SW480 (cell line): Measurements from ENCODE around the gene LPIN1.

ENCODE experiments used
- DNase-seq: peaks from one replicate; pipeline ENCODE4 v3.0.0-alpha.2; 2016; ENCODE audit warnings: low spot score

The LPIN1 gene

DNA sequence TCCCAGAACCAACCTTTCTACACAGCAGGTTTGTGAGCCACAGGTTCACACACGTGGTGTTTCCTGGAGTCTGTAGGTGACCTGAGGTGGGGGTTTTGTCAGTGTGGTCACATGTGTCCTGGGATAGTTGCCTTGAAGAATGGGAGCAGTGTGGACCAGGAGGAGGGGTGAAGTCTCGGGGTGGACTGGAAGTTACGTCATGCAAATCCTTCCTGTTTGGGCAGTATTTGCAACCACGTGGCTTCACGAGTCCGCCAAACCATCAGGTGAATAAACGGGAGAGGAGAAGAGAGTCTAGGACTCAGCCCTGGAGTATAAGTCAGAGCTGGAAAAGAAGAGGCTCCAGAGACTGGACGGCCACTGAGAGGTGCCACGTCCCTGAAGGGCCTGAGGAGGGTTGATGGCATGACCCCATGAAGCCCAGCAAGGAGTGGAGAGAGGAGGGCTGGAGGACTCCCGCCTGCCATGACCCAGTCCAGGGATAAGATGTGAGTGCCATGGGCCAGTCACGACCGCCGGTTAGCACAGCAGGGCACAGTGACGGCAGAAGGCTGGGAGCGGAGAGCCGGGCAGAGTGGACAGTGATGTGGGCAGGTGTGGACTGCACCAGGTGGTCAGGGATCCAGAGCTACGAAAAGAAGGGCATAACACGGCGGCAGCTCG lies 16.5 kb downstream of the LPIN1 start:
- DNase-seq = no peak

DNA sequence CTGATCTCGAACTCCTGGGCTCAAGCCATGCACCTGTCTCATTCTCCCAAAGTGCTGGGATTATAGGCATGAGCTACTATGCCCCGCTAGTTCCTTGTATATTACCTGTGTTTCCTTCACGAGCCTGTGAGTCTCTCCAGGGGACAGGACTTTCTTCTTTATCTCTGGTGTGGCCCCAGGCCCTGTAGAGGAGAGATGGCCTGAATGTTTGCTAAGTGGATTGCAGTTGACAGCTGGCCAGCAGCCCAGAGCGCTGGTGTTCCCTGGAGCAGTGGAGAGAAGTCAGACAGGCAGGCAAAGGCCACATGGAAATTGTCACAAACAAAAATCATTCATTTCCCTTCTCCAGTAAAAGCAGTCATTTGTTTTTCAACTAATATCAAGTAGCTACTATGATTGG lies 17.9 kb downstream of the LPIN1 start:
- DNase-seq = no peak

DNA sequence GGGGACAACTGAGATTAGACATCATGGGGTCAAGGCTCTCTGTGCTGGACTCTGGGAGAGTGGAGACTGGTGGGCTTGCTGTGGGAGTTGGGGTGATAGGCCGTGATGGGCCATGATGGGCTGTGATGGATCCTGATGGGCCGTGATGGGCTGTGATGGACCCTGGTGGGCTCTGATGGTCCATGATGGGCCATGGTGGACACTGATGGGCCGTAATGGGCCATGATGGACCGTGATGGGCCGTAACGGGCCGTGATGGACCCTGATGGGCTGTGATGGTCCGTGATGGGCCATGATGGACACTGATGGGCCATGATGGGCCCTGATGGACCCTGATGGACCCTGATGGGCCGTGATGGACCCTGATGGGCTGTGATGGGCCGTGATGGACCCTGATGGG lies 18.5 kb downstream of the LPIN1 start:
- DNase-seq = no peak

DNA sequence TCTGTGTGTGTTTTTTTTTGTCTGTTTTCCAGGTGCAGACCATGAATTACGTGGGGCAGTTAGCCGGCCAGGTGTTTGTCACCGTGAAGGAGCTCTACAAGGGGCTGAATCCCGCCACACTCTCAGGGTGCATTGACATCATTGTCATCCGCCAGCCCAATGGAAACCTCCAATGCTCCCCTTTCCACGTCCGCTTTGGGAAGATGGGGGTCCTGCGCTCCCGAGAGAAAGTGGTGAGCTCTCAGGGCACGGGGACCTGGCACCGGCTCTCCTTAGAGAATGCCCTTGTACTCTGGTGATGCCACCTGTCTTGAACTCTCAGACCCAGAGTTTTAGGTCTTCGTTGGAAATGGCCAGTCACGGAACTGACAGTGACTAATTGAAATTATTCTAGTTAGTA lies 19.1 kb downstream of the LPIN1 start:
- no peak for DNase-seq

DNA sequence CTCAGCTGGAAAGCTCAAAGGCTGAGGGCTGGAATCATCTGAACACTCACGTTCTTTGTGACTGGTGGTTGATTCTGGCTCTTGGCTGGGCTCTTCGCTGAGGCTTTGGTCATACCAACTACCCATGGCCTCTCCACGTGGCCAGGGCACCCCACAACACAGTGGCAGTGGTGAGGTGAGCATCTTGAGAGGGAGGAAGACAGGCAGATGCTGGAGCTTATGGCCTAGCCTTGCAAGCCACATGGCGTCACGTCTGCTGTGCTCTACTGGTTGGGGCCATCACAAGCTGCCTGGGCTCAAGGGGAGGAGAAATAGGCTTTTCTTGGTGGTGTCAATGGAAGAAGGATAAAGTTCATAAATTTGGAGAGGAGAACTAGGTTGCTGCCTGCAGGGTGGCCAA lies 19.6 kb downstream of the LPIN1 start:
- no peak for DNase-seq

DNA sequence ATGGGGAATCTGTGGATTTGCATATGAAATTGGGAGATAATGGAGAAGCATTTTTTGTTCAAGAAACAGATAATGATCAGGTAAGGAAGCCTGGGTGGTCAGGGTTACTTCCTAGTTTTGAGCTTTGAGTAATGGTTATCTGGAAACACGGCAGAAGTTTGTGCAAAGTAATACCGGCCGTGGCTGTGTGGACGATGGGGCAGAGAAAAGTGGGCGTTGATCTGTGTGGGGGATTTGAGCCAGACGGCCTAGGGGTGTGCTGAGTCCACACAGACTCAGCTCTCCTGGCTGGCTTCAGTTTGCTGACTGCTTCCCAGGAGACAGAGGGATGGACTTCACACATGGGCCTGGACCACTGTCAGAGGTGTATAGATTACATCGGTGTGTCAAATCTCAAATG lies 21.3 kb downstream of the LPIN1 start:
- no peak for DNase-seq

DNA sequence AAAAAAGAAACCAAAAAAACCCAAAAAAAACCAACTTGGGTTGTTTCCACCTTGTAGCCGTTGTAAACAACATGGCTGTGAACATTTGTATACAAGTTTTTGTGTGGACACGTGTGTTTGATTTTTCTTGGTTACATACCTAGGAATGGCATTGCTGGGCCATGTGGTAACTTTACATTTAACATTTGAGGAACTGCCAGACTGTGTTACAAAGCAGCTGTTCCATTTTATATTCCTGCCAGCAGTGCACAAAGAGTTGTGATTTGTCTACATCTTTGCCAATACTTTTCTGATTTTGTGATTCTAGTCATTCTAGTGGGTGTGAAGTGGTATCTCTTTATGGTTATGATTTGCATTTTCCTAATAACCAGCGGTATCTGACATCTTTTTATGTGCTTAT lies 22.5 kb downstream of the LPIN1 start:
- no peak for DNase-seq

DNA sequence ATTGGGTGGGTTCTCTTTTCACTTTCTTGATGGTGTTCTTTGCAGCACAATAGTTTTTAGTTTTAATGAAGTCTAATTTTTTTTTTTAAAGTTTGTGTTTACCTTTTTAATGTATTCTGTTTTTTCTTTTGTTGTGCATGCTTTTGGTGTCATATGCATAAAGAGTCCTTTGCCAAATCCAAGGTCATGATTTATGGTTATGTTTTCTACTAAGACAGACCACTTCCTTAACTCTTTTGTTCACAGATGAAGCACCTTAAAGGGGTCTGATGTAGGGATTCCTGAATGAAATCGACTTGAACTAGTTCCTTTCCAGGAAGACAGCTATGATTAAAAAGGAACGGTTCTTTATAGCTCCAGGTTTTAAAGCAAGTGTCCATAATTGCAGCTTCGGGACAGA lies 23.1 kb downstream of the LPIN1 start:
- no peak for DNase-seq

DNA sequence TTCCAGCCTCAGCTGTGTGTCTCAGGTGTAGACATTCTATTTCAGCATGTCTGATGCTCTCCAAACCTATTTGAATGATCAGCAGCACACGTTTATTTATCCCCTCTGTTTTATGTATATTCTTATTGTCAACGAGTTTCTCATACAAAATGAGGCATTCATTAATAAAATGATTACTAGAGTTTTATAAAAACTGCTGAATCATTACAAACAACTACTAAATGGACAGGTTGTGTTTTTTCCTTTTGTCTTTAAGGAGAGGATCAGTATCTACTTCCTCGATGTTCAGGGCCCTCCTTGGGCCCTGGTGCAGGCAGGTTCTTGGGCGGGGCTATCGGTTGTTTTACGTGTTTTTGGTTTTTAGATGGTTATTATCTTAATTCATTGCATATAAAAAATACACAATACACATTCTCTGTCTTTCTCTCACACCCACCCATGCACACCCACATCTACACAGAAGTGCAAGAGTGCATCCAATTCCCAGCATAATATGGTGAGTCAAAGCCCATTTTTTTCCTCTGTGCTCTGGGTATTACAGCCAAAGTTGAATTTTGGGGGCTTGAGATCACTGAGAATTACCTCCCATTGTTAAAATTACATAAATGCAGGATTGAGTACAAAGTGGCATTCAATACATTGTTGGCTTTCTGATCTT lies 24.2 kb downstream of the LPIN1 start:
- DNase-seq = no peak

DNA sequence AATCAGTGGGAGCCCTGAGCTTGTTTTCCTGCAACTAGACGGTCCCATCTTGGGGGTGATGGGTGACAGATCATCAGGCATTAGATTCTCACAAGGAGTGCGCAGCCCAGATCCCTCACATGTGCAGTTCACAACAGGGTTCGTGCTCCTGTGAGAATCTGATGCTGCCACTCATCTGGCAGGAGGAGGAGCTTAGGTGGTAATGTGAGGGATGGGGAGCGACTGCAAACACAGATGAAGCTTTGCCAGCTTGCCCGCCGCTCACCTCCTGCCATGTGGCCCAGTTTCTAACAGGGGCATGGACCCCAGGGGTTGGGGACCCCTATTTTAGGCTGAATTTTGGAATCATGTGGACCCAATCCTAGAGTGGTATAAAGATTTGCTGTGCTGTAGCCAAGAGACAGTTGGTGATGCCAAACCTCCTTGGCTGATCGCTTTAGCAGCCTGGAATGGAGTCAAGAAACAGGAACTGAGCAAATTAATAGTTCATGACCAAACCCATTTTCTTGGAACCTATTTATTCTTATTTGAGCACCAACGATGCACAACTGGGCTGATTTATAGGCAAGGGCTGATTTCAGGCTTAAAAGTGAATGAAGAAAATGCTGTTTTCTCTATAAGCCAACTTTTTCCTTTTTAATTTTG lies 25.7 kb downstream of the LPIN1 start:
- no peak for DNase-seq

DNA sequence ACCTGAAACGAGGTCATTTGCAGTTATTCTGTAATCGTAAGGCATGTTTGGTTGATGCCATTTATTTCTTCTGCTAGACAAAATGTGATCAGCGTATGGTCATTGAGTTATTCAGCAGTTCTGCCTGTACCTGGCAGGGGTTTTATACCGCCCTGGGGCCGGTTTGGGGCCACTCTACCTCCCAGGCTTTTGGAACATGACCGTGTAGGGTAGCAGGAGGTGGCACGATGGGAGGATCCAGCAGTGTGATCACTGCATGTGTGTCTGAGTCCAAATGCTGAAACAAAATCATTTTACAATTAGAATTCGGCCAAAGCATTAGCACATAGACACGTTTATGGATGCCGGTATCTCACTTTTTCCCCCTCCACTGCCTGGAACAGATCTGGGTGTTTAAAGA lies 26.7 kb downstream of the LPIN1 start:
- DNase-seq = no peak

DNA sequence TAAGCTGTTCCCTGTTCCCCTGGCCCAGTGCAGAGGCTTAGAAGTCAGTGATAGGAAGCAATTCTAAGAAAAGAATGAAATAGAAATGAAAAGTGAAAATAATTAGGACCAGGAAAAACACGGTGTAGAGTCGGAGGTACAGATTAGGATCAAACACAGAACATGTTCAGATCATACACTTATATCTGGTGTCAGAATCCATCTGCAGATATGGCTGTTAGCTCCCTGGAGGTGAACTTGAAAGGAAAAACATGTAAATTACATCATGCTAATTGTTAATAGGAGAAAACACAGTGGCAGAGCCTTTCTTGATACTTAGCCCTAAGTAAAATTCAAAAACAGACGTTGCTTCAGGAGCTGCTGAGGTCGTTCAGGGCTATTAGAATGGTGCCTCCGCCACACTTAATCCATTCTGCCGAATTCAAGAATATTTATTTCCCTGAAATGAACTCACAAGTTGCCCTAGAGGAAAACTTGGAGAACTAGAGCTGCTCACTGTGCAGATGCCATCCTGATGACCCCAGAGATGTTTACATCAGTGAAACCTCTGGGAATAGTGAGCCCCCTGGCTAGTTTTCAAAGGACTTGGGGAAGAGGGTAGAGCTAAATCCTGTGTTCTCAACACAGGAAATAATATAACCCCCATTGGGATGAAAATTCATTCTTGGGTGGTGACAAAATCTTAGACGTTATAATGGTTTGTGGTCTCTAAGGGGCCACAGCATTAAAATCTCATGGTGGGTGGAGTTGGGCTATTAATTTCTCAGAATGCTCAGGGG lies 27.5 kb downstream of the LPIN1 start:
- DNase-seq = no peak

DNA sequence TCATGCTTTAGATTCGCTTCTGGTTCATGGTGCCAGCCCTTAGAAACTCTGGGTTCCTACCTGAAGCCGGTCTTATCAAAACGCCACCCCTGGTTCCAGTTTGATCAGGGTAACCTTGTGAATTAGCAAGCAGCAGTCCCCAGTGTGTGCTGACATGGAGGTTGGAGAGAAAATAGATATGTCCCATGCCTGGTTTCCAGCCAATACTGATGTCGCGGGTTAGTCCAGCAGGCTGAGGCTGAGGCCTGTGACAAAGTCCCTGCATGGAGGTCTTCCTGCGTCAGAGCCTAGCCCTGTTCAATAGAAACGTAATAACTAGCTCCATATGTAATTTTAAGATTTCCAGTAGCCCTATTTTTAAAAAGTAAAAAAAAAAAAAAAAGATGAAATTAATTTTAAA lies 28.2 kb downstream of the LPIN1 start:
- DNase-seq = no peak

DNA sequence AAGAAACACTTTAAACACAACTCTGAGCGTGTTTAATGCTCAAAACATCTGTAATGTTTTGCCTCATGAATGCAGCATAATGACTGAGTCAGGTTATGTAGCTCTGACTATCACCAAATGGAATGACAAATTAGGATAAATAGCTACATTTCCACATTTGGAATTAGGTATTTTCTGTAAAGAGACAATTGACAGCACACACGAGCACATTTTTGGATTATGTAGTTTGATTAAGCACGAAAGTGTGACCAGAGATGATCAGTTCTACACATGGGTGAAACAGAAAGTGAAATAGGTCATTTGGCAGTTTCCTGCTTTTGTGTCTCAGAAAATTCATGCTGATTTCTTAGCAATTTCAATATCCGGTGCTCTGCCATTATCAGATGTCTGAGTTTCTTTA lies 29.0 kb downstream of the LPIN1 start:
- no peak for DNase-seq

DNA sequence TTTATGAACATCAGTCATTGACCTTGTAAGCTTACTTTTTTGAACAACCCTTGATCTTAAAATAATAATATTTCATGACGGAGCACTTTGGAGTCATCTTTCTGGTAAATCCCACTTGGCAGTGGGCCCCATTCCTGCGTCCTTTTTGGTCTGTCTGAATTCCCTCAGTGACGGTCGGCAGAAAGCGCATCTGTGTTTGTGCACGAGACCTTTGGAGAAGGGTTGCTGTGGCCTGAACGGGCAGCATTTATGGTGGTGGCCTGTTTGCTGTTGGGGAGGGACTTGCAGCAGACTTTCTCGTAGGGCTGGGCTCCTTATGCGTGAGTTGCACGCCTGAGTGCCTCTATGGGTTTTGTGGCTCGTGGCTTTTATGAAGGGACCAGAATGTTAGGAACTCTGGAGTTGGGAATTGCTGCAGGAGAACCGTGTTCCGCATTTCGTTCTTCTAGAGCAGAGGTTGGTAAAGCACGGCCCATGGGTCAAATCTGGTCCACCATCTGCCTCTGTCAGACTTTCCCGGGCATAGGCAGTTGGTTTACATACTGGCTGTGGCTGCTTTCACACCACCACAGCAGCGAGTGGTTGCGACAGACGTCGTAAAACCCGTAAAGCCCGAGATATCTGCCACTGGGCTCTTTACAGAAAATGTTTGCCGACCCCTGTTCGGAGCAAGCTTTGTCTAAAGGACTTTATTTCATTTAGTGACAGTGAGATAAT lies 30.8 kb downstream of the LPIN1 start:
- DNase-seq = no peak

DNA sequence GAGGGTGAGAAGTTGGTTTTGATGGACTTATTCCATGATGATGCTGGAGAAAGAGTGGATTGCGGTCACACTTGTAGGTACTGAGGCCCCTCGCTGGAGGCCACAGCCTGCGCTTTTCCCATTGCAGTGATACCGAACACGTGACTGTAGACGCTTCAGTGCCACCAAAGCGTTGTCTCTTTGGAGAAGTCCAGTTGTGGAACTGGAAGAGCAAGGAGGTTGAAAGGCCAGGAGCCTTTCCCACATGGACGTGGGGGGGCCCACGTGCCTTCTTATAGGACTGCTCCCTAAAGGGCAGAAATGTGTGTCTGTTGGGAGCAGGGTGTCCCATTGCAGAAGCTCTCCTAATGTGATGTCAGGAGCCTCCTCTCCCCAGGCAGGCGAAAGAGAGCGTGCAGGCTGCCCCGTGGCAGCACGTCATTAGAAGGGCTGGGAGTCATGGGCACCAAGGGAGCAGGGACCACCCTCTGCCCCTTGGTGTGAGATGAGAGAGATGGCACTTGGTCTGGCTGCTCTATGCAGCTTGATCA lies 31.5 kb downstream of the LPIN1 start:
- no peak for DNase-seq

DNA sequence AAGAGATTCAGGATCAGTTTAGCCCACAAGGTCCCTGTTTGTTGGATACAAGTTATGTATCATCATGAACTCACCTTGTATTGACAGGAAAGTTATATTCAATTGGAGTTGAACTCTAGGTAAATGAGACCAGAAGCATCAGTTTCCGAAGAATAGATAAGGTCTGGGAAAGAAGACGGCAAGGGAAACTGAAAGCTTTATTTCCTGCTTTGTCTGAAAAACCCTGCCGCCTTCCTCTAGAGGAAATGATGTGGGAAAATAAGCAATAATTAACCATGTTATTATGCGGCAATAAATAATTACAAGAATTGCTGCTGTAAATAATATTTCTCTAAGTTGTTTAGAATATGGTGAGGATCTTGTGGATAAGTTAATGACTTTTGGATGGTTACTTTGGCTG lies 32.0 kb downstream of the LPIN1 start:
- no peak for DNase-seq

DNA sequence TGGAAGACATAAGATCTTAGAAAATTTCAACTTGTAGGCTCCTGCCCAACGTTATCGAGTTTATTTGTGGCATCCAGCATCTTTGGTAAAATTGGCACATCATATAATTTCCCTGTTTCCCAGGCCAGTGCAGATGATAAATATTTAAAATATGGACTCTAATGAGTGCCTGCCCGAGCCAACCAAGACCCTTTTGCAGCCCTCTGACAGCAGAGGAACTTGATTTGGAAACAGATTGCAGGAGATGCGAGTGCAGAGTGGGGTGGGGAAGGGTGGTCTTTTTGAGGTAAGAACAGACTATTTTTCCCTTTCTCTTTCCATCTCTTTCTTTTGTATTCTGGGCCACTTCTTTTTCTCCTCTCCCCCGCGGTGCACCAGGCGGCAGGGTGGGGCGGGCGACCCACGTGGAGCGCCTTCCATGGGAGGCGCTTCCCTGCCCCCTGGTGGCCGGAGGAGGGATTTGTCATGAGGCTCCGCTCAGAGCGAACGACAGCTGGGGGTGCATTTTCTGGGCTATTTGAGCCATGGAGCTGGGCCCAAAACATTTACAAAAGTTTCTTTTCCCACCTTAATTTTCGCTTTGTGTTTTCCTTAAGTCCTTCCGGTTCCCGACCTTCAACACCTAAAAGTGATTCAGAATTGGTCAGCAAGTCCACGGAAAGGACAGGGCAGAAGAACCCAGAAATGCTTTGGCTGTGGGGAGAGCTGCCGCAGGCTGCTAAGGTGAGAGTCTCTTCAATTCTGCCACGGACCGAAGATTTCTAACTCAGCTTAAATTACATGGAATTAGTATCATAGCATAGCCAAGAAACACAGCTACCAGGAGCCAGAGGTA lies 32.7 kb downstream of the LPIN1 start:
- DNase-seq = peak; percentile 35

DNA sequence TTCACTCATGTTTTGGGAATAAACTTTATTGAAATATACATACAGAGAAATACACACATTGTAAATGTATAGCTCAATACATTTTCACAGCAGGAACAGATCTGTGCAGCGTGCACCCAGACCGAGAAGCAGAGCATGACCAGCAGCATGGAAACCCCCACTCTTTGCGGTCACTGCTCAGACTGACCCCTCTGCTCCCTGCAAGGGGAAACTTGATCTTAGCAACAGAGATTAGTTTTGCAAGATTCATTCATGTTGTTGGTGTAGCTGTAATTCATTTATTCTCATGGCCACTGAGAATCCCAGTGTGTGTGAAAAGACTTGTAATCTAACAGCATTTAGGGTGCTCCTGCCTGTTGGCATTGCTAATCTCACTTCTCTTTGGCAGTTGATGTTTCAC lies 35.2 kb downstream of the LPIN1 start:
- DNase-seq = no peak

DNA sequence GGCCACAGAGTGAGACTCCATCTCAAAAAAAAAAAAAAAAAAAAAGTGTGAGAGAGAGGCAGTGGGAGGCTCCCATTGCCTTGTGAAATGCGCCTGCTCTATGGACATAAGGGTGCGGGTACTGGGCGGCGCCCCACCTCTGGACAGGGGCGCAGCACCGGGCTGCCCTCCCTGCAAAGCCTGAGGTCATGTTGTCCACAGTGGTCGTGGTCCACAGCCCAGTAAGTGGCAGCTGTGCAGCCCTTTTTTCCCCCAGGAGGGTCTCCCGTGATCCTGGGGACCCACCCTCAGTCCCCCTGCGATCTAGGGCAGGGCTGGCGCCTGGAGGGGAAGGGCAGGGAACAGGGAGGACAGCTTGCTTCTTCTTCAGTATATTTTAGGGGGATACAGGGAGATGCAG lies 37.8 kb downstream of the LPIN1 start:
- DNase-seq = no peak
